DMS153 treated with DMSO at 0.1 percent for 48 hours (cell line): ENCODE results near the gene PAQR8.

Experiments
- DNase-seq: peaks from one replicate; lab custom pipeline; 2025; ENCODE audit not compliant: unreplicated experiment; lab: John Stamatoyannopoulos, UW

The PAQR8 gene

DNA sequence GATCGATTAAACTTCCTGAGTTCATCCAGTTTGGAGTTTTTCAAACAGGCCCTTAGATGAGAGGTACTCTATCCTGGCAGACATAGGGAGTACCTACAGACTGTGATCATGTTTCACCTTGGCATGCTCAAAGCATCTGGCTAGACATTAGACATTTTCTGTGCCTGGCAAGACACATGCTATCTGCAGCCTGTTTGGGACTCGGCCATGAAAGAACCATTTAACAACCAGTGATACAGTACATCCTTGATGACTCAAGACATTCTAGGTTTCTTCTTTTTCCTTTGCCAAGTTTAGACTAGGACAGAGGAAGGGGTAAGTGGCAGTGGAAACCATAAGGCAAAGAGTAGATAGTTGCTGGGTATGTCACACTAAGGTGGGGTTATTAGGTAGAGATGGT lies 15.4 kb upstream of the PAQR8 start:
- no peak for DNase-seq

DNA sequence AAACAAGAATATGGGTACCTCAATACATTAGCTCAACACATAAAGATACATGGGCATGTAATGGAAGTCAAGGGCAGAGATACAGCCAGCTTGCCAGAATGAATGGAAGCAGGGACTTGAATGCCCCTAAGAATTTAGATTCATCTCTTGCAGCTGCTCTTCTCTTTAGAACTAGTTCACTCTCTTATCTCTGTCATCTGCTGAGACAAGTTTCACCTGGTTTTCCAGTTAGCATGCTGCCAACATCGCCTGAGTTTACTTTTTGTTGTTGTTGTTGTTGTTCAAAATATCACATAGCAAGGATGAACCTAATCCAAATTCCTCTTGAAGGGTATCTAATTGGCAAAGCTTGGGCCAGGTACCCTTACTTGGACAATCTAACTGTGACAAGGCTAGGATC lies 14.1 kb upstream of the PAQR8 start:
- DNase-seq, result no peak

DNA sequence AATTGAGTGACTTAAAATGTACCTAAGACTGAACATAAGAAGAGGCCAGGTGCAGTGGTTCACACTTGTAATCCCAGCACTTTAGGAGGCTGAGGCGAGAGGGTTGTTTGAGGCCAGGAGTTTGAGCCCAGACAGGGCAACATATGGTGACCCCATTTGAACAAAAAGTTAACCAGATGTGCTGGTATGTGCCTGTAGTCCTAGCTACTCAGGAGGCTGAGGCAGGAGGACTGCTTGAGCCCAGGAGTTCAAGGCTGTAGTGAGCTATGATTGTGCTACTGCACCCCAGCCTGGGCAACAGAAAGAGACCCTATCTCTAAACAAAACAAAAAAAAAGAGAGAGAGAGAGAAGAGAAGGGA lies 10.1 kb upstream of the PAQR8 start:
- no peak for DNase-seq

DNA sequence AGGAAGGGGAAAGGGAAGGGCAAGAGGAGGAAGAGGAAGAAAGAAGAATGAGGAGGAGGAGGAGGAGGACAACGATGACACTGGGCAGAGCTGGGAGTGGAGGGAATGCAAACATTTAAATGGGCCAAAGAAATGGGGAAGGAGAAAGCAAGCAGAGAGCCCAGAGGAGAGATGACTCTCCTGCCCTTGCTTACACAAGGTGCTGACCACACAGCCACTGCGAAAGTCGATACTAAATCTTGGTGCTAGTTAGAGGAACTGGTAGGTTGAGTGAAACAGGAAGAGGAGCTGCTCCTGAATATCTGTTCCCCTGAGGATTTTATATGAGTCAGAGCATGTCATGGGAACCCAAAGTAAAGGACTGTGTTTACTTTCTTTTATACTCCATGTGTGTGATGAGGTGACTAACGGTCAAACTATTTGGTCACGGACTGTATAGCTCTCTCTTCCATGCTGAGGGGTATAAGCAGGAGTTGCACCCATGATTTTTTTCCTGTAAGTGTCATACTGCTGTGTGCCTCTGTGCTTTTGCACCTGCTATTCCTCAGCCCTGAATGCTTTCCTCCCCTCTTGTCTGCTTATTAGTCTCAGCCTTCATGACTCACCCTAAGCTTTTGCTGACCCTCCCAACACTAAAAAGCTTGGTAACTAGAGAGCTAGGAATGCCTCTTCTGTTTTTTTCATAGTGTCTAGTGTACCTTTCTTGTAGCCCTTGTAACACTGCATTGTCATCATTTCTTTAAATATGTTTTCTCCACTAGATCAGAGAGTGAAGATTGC lies 9.5 kb upstream of the PAQR8 start:
- DNase-seq, result peak; percentile 79

DNA sequence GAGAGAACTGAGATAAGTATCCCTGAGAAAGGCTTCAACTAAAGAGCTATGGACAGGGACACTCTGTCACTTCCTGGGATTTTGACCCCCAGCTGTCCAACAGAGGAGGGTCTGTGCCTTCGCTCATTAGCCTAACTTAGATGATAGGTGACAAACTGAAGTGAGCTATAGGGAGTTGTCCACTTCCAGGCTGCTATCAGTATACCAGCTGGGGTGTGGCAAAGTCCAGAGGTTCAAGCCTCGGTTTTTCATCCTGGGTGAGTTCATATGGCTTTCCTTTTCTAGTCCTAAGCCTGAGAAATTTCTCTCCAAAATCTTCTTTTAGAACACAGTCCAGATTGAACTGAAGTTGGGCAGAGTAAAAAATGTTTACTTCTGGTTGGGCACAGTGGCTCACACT lies 5.9 kb upstream of the PAQR8 start:
- no peak for DNase-seq

DNA sequence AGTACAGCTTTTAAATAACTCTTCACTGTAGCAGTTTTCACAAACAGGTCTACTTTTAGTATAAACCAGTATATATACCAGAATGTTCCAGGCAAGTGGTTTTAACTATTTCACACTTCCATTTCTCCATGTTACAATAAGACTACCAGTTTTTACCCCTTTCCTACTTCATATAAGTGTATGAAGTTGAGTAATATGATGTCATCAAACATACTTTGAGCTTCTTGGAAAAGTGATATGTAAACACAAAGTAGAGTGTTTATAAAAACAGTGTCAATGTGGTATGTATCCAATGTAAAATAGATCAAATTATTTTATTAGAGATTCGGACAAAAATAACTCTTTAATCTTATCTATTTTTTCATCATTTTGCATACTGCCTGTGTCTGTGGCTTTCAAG lies 2.5 kb upstream of the PAQR8 start:
- DNase-seq, result no peak

DNA sequence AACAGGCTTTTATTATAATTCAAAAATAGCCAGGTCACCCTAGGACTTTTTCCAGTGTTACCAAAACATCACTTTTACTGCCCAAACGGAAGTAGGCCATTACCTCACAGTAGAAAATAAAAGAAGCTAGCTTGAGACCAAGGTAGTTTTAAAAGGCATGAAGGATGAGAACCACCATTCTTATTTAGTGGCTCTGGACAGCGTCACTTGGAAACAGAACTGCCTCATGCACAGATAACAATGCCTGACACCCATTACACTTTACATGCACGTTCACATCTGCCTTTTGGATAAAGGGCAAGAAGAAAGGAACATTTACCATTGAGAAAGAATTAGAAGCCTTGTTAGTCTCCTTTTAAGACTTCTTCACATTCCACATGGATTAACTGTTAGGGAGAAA lies 1.9 kb upstream of the PAQR8 start:
- DNase-seq, result no peak

DNA sequence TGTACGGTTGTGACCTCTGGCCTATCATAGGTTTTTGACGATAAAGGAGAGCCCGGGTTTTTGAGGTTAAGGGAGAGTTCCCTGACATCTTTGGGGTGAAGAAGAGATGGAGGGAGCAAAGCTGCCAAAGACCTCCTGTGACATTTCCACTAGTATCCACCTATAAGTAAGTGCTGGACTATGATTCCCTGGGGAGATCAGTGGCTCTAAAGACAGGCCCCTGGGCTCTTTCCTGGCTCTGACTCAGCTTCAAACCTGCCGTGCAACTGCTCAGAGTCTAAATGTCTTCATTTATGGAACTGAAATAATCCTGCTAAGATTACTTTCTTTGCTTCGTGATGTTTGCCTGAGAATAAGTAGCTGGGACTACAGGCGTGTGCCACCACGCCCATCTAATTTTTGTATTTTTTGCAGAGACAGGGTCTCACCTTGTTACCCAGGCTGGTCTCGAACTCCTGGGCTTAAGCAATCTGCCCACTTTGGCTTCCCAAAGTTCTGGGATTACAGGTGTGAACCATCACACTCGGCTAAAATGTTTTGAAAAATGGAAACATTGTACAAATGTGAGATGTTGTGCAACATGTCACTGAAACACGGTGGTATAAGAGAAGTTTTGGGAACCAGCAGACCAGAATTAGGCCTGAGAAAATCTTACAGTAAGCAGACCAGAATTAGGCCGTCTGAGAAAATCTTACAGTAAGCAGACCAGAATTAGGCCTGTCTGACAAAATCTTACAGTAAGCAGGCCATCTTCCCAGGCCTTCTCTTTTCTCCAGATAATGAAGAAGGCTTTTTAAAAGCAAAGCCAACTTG lies 1.1 kb upstream of the PAQR8 start:
- DNase-seq, result no peak

DNA sequence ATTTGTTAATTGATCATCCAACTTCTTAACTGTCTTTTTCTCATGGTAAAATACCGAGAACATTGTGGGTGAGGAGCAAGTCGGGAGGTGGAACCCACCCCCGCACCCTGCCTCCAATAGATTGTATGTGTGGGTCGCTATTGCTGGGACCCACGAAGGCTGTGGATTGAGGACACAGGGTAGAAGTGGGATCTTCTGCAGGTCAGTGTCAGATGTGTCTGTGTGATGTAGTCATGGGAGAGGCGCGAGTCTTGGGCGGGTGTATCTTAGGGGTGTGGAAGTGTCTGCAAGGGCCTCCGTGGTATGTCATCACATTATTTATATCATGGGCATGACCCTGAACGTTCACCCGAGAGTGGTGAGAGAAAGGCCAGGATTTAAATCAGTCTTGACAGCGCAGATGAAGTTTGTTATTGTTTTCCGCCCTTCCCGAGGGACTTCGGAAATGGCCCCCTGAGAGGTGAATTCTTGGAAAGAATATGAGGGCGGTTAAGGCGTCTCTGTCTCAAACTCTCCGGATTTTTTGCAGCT lies 472 bp upstream of the PAQR8 start:
- no peak for DNase-seq

DNA sequence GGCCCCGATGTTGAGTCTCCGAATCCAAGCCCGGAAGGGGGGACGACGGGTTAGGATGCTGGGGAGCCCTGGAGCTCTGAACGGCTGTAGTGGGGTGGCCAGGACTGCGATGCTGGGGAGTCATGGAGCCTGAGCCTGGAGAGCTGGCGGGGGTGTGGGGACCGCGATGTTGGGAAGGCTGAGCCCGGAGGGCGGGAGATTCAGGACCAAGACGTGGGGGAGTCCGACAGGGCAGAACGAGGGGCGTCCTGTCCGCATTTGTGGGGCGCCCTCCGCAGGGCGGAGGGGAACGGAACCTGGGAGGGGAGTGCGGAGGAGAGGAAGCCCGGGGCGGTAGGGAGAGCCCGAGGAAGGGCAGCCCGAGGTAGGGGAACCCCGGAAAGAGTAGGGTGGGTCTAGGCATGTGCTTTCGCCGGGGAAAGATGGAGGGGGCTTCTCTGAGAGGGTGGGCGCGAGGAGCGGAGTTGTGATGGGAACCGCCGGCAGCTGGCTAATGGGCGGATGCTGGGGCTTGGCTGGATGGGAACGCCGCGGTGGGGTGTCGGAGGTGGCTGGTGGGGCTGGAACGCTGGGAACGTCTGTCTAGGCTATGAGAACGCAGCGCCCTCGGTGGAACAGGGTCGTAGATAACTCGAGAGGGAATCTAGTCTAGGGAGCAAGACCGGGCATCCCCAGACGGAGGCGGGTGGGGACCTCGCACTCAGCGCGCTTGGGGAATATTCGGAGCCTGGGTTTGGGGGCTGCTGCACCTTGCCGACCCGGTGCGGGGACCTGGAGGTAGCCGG lies 684 bp downstream of the PAQR8 start:
- DNase-seq, result peak; percentile 15

DNA sequence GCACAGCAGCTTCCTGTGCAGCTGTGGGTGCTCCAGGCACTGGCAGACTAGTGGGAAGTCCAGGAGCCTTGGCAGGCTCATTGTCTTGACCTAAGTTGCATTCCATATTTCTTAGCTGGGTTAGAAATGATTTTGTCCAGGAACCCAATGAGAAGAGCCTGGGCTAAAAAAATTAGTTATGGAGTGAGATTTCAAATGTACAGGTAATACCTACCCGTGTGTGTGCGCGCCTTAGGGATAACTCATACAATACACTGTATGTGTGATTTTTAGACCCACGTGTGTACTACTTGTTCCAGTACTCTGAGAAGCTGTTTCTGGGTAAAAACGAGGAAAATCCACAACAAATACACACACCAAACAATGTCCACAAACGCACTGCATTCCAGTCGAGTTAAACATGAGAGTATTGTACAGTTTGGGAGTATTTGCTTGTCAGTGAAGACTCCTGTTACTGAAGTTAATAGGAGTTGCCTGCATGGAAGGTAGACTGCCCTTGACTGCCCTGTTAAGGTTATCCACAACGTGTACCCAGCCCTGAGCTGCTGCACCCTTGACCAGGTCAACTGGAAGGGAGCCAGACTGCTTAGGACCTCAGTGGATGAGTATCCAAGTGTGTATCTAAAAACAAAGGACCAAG lies 1.4 kb downstream of the PAQR8 start:
- DNase-seq, result no peak

DNA sequence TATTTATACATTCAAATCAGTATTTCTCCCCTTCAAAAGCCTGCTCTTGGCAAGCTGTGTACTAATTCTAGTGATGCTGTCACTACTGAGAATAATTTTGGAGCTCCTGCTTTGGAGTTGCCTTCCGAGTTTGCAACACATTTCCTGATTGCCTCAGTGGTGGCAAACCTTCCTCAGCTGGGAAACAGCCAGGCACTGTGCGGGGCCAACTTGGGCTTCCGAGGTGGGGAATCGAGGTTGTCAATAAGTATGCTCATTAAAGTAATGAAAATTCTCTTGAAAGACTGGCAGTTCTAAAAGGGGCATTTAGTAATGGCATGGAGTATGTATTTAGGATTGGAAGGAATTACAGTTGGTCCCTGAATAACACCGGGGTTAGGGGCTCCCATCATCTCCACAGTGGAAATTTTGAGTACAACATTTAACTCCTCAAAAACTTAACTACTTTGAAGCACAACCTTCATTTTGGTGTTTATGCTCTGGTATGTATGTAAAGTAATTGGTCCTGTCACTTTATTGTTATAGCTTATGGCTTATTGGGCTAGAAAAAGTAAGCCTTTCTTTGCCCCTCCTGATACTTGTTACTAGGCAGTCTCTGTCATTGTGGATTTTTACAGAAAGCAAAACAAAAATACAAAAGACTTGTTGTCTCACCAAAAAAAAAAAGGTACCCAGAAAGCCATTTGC lies 2.7 kb downstream of the PAQR8 start:
- DNase-seq, result no peak

DNA sequence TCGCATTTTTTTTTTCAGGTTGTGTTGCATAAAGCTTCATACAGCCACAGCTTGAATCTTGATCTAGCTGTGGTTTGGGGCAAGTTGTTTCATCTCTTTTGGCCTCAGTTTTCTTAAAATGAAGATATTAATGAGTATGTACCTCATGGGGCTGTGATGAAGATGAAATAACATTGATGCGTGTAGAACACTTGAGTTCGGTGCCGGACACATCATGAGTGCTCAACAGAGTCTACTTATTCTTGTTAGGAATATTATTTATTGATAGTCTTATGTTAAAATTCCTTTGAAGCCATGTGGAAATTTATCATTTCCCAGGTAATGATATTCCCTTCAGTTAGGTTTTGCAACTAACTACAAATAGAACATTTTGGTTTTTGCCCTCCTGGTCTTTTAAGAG lies 3.4 kb downstream of the PAQR8 start:
- DNase-seq, result no peak

DNA sequence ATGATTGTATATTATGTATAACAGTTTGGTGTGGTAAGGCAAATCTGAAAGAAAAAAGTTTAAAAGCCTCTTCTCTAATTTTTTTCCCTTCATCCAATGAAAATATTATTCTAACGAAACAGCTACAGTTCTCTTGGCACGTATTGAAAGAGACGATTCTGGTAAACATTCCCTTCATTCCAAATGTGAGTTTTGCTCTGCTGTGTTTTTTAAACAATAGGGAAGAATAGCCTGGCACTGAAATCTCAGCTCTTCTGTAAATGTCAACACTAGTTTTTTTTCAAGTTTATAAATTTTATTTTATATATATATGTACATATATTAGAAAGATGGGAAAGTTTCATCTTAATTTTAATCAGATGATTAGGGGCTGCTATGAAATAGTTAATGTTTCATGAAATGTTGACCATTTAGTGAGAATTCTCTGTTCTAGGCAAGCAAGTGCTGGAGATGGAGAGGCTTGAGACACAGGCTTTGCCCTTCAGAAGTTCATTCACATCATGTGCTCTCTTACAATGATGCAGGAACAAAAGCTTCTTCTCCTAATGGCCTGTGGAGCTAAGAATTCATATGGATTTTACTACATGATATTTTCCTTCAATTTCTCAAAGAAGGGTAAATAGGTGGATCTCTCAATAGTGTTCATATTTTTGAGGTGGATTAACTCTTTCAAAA lies 4.1 kb downstream of the PAQR8 start:
- no peak for DNase-seq

DNA sequence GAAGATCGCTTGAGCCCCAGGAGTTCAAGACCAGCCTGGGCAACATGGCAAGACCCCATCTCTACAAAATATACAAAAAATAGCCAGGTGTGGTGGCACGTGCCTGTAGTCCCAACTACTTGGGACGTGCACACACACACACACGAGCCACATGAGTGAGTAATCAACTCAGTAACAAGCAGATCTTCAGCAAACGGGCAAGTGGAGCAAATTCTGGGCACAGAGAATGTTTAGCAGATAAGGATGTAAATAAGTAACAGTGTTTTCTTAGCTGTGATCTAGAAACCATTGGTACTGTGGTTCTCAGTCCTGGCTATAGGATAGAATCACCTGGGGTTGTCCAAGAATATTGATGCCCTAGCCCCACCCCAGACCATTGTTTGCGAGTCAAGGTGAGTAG lies 6.1 kb downstream of the PAQR8 start:
- DNase-seq, result no peak

DNA sequence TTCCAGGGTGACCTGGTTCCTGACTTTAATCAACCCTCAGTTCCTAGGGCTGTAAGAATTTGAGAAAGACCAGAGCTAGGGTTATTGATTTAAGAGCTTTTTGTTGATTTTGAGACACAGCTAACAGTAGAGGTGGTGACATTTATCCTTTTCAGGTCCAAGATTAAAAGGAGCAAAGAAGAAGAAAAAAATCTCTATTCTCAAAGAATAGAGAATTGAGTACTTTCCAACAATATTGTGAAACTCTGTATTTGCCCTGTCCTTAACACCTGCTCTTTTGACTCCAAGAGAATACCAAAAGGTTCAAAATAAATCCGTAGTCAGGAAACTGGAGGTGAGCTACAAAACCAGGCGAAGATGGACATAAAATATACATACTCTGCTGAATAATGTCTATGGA lies 7.3 kb downstream of the PAQR8 start:
- DNase-seq, result no peak

DNA sequence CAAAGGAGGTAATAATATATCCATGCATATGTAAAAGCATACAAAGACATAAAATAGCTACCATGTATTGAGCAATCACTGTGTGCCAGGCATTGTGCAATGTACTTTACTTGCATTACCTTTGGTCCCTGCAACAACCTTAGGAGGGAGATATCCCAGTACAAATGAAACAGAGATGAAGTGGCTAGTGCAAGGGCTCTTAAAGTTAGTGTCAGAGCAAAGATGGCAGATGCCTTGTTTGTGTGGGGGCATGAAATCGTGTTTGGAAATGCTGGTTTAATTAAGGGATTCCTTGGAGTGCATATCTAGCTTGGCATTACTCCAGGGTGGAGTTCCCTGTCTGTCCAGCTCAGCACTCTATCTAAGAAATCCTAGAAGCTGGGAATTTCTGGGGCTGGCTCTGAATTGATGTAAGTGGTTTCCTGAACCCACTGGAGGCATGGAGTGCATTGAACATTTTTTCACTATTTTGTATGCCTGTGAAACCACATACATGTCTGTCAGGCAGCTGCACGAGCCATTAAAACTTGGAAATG lies 9.8 kb downstream of the PAQR8 start:
- no peak for DNase-seq

DNA sequence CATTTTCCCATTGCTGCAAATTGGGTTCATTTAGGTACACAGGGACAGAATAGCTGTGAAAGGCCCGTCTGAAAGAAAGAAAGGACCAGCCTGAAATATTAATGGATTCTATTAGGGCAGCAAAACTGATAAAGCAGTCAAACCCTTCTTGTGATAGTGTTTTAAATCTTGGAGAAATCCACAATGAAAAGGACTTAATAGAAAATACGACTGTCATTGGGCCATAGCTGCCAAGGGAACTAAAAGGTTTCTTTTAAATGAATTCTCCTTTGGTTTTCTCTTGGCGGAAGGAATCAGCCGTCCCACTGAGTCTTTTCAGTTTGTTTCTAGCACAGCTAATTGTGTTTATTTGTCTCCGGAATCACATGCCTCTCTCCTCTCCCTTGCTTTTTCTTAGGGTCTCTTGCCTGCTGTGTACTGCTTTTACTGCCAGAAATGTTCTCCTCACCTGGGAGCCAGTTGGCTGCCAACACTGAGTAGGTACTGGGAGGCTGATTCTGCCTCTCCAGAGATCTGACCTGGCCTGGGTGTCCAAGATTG lies 11.3 kb downstream of the PAQR8 start:
- DNase-seq, result no peak

DNA sequence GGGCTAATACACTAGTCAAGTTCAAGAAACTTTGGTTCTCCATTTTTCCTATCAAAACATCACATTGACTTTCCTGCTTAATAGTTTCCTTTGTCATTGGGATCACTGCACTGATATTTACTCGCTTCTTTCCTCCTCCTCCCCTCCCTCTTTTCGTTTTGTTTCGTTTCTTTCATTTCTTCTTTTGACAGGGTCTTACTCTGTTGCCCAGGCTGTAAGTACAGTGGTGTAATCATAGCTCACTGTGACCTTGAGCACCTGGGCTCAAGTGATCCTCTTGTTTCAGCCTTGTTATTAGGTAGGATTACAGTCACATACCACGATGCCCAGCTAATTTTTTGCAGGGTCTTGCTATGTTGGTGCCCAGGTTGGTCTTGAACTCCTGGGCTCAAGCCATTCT lies 12.3 kb downstream of the PAQR8 start:
- no peak for DNase-seq
